Measurements from ENCODE around the gene TRIM47.

TRIM47 gene

DNA sequence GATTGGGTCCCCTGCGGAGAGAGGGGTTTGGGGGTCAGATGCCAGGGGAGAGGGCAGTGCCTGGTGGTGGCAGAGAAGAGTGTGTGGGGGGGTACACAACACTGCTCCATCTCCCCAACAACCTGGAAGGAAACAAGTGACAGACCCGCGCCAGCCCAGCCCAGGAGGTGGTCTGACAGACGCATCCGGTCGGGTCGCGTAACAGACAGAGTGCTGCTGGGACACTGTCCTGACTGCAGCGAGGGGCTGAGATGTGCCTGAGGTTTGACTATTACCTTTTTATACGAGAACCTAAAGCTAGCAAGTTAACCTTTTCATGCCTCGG lies 50.3 kb downstream of the TRIM47 start:
- no peak for DNase-seq

DNA sequence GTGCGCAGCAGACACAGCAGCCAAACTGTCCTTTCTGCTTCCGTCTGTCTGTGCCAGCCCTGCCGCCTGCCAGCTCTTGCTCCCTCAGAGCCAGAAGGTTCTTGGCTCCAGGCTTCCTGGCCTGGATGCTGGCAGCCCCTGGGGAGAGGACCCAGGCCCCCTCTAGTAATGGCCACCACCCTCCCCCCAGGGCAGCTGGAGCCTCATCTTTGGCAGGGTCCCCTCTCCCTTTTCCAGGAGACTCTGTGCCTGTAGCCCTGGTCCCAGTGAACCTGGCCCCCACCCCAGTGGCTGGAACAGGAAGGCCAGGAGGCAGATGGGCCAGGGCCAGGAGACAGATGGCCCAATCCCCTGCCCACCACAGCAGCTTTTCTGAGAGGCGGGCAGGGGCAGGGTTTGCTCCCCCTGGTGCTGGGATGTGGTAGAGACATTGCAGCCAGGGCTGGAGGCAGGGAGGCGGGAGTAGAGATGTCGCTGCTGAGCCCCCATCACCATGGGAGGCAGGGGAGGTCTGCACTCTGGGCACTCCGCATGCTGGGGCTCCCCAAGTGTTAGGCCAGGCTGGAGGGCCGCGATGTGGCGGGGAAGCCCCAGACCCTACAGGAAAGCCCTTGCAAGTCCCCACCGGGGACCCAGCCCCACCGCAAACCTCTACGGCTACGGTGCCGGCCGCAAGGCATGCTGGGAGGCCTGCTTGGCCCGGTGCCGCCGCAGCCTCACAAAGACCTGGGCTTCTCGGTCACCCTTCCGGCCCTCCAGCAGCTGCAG lies 50.9 kb downstream of the TRIM47 start:
- DNase-seq, result no peak

DNA sequence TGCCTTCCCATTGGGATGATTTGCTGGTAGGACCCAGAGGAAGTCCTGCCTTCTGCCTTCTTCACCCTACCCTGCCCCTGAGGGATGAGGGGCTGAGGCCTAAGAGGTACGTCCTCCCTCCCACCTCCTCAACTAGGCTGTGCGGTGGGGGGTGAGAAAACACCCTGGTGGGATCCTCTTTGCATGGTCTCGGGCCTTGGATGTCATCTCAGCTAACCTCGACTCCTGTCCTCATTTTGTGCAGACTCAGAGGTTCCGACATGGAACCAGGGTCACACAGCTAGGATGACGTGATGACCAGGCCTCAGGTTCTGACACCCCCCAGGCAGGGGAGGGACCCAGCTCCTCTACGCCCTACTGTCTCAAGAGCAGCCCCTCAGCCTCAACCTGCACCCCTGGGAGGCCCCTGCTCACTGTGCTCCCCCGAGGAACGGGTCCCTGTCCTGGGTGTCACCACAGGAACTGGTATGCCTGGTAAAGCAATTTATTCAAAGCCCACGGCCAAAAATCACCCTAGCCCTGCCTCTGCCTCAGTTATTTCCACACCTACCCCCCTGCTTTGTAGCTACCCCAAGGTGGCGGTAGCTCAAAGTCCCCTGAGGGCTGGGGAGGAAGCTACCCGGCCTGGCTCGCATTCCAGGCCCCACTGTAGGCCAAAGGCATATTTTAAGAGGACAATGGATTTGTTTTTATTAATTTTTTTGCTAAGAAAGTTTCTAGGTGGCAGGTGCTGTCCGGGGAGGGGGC lies 51.6 kb downstream of the TRIM47 start:
- DNase-seq, result no peak

DNA sequence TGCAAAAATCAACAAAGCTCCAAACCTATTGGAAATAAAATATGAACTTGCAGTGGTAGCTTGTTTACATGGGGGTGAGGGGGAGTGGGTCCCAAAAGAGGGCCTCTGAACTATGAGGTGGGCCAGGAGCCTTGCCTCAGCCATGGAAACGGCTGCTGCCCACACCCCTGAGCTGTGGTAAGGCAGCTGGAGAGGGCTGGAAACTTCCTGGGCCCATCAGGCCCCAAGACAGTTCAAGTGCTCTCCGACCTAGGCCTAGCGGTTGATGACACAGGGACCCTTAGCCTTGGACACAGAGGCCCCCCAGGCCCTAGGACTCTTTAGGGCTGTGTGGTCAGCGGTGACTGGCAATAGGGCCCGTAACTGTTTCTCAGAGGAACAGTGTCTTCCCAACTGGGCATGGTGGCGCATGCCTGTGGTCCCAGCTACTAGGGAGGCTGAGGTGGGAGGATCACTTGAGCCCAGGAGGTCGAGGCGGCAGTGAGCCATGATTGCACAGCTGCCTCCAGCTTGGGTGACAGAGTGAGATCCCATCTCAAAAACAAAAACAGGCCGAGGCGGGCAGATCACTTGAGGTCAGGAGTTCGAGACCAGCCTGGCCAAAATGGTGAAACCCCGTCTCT lies 52.5 kb downstream of the TRIM47 start:
- no peak for DNase-seq

DNA sequence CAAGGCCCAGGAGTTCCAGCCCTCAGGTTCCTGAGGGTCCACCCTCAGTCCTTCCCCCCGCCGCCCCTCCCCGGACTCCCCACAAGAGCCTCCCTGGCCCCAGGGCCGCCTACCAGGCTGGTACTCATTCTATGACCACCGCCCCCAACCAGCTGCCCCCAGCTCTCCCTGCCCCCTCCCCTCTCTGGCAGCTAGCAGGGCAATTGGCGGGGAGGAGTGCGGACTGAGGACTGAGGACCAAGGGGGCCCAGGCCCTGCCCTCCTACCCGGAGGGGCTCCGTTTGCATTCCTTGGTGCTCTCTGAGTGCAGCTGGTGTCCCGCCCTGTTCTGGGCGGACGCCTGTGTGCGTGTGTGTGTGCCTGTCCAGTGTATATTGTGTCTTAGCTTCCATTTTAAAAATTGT lies 53.2 kb downstream of the TRIM47 start:
- DNase-seq, result no peak

DNA sequence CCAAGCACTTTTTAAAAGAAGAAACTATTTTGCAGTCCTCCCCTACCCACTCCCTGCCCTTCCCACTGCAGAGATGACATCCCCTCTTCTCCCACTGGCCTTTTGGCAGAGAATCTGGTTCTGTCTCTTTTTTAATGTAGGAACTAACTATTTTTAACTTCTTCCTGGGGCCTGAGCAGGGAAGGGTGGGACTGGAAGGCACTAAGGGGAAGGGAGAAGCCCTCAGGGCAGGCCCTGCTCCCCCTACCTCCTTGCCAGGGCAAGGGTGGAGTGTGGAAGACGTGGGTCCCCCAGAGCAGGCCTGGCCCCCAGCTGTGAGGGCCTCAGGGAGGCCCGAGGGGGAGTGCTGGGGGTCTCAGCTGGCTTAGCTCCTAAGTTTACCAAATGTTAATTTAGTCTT lies 53.7 kb downstream of the TRIM47 start:
- no peak for DNase-seq
